Umbilical cord (tissue), 2 donors: ENCODE results near the gene SDC1. TPM values are rescaled to one million over a fixed set of nuclear protein-coding genes. Genes with fewer than 3 reads are reported as not detected.

Experiments
- DNase-seq: peaks from one replicate; pipeline ENCODE4 v3.0.0-alpha.2; 2015; ENCODE audit warnings: low spot score
- total RNA-seq: library from RNA; depleted of rRNA; stranded (reverse); fragments of >200 nt; gene quantifications from one replicate; pipeline ENCODE4 v1.2.3, GENCODE V29; 2014; ENCODE audit warnings: low replicate concordance; ENCODE audit not compliant: insufficient read depth

The SDC1 gene
- total RNA-seq, 1 donor from 2014 or later = 55.4 TPM

DNA sequence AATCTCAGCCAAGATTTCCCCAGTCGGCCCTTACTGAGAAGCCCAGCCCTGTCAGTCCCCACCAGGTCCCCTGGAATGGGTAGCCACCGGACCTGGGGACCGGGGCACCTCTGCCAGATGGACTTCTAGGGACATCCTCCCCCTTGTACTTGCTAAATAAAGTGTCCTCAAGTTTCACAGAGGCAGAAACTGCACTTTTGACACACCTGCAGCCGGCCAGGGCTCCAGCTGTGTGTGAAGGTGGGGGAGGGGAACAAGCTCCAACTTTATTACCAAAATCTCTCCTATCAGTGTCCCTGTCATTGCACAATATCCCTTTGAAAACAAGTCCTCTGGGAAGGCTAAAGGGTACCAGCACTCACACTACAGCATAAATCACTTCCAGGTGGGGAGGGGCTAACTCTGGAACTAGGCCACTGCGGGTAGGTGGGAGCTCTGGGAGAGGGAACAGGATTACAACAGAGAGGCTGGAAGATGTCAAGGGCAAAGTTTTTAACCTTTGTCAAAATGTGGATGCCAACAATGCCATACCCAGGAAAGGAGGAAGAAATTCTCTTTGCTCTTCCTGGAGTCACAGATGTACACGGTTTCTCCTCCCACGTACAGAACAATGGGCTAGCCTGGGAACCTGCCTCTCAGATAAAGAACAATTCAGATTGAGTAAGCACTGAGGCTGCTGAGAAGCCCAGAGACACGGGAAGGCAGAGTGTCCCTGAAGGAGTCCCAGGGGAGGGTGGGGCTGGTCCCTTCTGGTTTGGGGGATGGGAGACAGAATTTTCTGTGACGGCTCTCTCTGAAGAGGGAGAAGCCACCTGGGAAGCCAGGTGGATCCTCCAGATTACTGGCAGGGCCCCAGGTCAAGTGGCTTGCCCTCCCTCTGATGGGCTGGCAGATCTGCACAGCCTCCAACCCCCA, 11.0 kb downstream of the SDC1 start:
- DNase-seq = no peak

DNA sequence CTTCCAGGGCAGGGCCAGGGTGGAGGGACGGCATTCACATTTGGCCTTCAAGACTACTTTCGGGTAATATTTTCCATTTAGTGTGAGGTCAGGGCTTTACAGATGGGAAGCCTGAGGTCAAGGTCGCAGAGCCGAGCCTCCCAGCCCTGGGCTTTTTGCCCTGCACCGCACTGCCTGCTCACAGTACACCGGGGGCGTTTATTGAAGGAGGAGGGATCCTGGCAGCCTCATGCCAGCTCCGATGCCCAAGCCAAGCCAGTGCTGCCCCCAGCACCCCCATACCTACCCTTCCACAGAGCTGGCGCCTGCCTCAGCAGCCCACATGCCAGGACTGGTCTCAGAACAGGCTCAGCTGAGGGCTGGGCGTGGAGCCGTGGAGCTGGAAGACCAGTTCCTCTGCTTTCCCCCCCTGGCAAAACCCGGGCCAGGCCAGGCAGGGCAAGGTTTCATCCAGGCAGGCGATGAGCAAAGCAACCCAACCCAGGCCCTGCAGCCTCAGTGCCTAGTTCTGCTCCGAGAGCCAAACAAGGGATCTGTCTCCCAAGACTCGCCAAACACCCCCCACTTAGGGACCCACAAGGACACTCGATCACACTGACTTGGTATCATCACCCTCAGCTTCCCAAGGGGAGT, 11.9 kb downstream of the SDC1 start:
- DNase-seq = peak; percentile 81

DNA sequence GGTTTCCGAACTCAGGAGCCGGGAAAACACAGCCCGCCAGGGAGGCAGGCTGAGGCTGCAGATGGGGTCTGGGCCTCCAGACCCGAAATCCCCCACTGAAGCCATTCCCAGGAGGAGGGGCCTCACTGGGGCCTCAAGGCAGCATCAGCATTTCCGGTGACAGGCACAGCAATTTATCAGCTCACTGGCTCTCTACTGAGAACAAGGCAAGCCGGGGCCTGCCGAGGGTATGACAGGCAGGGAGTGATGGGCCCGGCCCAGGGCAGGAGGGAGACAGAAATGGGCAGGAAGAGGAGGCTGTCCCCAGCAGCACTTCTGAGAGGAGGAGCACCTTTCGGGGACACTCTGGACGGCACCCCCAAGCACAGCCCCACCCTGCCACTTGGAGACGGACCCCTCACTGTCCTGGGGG, 12.5 kb downstream of the SDC1 start:
- peak; percentile 97 for DNase-seq

DNA sequence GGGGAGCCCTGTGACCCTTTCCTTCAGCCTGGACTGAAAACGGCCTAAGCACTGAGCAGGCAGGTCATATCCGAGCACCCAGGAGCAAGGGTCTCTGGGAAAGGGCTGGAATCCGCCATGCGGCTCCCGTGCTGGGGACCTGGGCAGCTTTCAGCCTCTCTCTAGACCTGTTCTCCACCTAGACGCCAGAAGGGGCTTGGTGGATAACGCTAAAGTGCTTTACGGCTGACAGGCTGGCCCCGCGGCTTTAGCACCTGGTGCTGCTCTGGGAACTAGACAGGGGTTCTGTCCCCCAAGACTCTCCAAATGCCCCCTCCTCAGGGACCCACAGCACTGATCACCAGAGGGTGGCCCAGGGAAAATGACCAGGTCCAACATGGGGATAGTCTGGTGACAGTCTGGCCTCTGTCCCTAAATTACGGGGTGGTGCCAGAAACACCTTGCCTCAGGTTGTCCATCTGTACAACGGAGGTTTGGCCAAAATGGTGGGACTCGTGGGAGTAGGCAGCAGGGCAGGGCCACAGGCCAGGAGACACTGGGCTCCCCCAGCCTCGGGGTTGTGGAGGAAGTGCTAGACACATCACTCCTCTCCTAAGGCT, 13.0 kb downstream of the SDC1 start:
- DNase-seq = no peak

DNA sequence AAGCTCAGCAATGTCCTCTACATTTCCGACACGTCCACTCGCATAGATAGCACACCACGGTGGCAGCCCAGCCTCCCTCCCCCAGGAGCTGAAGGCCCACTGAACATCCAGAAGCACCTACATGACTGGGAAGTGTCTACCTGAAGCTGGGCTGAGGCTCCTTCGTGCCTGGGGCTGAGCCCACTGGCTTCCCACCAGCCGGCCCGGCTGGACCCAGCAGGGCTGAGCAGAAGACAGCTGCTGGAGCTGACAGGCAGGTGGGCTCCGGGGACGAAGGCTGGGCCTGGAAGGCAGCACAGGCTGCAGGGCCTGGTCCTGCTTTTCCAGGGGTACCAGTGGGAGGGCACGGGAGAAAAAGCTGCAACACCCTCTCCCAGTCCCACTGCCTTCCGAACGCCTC, 13.5 kb downstream of the SDC1 start:
- DNase-seq = no peak

DNA sequence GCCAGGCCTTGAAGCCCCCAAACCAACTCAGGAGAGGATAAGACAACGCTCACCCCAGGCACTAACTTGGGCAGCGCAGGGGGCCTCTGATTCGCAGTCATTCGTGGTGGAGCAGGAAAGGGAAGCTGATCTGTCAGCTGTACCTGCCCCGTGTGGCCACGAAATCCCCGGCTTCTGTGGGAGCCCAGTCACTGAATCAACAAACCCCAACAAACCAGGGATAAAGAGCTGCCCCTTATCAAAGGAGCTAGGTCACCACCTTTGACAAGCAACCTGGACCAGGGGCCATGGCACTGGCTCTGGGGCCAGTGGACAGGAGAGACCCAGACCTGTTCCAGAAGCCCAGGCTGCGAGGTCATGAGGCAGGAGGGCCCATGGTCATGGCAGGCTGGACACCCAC, 14.5 kb downstream of the SDC1 start:
- no peak for DNase-seq

DNA sequence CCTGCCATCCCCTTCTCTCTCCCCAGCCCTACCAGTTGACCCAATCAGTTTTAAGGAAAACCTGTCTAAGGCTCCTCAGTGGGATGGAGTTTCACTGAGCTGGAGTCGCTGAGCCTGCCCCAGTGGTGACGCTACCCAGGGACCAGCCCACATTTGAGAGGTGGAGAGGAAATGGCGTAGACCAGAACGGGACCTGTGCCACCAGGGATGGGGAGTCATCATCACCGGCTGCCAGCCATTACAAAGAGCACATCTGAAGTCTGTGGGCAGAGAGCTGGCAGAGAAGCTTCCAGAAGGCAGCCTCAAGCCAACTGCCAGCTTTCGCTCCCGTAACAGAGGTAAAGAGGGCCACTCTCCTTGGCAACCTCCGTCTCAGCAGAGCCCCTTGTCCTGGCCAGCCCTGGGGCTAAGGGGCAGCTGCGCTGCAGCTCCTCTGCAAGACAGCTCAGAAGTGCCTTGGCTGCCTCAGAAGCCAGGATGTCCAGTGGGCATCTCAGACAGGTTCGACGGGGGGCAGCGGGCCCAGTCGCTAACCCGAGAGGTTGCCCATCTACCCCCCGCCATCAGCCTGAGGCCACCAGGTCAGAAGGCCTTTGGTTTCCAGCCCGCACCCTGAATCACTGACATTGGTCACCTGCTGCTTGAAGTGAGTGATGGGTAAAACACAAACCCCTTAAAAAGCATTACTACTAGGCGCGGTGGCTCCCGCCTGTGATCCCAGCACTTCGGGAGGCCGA, 15.4 kb downstream of the SDC1 start:
- DNase-seq = no peak

DNA sequence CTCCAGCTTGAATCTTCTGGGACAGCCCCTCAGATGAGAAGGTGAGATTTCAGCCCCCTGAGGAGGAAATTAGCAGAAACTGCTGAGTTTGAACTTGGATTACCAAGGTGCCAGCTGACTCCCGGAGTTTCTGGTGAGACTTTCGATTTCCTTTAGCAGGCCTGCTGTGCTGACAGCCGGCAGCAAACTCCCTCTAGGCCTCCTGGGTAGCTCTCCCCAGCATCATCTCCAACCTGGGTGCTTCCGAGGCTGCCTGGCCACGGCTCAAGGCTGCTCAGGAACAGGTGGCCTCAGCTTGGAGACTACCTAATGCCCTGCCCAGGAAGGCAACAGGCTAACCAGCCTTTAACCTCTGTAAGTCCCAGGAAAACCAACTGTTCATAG, 16.5 kb downstream of the SDC1 start:
- peak; percentile 18 for DNase-seq

DNA sequence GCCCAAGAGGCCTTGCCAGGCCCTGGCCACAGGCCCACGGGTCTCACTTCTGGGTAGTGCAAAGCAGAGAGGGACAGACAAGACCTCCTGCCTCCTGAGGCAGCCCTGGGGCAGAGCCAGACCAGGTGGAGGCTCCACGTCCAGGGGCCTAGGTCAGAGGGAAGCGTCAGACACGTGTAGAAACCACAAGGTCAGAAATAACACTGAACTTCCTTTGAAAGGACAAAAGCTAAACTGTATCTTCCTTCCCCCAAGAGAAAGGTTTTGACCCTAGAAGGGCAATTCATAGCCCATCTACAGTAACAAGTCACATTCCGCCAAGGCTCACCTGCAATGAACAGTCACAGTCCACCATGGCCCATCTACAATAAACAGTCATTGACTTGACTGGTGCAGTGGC, 17.9 kb downstream of the SDC1 start:
- no peak for DNase-seq

DNA sequence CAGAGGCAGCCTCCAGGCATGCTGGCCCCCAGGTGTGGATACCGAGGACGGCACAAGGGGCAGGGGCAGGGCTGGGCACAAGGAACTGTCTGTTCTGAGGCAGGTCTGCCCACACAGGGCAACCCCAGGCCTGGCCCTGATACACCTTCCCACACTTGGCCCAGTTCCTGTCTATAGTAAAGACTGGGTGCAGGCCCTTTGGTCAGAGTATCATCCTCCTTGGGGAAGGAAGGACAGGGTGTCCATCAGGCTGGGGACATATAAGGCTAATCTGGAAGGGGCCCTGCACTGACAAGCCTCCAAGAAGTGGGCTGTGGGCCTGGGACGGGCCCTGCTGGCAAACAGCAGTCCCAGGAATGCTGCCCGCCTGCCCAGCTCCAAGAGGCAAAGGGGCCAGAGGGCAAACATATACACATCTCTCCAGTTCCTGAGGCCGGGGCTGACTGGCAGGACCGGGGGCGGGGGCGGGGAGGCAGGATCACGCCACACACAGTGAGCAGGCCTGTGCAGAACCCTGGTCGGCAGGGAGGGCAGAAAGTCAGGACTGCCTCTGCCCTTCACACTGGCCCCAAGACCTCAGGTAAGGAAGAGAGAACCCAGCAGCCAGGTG, 18.9 kb downstream of the SDC1 start:
- no peak for DNase-seq

DNA sequence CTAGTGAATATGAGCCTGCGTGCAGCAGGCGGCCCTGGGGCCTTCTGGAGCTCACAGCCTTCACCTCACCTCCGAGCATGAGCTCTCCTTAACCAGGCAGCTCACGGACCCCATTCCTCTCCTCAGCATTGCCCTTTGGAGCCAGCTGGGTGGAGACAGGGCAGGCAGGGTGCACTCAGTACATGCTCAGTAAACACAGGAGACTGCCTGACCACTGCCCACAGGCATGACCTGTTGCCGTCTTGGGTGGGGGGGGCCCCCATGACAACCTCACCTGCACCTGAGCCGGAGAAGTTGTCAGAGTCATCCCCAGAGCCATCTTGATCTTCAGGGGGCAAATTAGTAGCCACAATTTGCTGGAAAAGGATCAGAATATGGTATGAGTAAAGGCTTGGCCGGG, 19.9 kb downstream of the SDC1 start:
- DNase-seq = no peak

DNA sequence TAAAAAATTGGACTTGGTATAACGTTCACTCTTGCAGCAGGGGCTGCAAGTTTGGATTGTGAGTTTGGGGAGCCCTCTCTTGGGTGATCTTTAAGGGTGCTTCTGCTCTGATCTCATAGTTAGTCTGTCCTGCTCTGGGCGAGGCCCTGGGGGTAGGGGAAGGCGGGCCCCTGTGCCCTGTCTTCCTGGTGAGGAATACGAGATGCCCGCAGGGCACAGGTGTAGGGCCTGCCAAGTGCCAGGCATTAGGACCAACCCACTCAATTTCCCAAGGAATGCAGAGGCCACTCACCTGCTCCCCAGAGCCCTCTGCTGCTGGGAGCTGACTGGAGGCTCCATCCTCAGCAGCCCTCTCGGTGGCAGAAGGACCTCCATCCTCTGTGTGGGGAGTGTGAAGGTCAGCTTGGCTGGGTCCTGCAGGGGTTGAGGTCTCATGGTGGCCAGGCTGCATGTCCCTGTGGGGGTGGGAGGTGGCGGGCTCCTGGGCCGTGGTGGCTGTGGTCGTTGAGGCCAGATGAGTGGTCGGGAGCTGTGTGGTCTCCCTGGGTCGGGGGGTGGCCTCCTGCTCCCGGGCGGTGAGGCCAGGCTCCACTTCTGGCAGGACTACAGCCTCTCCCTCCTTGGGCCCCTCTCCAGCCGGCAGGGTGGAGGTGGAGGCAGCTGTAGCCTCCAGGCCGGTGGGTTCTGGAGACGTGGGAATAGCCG, 21.3 kb downstream of the SDC1 start:
- DNase-seq = no peak

DNA sequence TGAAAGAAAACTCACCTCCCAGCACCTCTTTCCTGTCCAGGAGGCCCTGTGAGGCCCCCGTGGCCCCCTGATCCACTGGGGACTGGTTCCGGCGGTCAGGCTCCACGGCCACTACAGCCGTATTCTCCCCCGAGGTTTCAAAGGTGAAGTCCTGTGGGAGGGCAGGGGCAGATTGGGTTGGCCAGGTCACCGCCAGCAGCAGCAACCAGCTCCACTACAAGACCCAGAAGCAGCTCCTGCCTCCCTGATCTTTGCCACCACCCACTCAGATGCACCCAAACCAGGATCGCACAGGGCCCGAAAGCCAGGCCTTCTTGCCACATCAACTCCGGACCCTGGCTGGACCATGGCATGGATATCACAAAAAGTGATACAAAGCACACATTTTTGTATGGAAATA, 21.9 kb downstream of the SDC1 start:
- no peak for DNase-seq

DNA sequence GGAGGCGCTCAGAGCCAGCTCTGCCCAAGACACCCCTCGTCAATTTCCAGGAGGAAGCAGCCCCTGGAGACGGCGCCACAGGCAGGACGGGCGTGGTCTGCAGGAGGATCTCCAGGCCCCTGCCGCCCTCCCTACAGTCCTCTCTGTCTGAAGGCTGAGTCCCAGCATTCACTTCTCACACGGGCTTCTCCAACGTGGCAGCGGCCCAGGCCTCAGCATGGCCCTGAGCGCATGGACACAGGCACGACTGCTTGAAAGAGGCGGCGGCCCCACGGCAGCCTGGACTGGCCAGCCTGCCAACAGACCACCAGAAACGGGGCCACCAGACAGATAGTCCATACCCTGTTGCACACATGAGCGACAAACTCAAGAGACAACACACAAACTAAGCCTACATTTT, 23.3 kb downstream of the SDC1 start:
- no peak for DNase-seq

DNA sequence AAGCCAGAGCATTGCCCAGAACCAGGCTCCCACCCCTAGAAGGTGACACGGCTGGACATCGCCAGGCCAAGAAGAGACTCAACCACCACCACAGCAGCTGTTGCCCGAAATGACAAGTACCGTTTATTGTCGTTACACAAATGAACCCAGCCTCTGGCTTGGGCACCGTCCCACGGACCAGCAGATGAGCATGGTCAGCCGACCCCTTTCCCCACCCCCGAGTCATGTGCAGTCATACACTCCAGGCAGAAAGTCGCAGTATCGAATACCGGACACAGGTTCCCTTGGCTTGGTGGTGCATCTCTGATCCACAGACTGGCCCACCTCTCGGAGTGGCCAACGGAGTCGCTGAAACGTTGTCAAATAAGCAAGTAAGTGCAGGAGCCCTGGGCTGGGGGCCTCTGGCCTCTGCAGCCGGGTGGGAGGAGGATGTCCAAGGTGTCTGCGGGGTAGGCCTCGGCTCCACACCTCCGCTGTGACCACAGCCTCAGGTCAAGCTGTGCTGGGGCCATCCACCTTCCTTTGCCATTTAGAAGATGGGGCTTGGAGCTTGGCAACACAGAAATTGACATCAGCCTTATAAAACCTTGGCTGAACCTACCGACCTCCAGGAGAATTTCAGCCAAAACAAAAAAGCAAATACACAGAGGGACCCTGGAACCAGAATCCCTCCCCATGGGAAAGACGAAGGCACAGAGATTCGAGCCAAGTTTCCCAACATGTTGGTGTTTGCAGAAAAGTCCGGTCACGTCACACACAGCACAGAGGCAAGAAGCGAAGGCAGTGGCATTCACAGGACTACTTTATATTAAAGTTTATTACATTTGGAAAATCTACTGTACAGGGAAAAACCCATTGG, 24.0 kb downstream of the SDC1 start:
- DNase-seq = no peak

DNA sequence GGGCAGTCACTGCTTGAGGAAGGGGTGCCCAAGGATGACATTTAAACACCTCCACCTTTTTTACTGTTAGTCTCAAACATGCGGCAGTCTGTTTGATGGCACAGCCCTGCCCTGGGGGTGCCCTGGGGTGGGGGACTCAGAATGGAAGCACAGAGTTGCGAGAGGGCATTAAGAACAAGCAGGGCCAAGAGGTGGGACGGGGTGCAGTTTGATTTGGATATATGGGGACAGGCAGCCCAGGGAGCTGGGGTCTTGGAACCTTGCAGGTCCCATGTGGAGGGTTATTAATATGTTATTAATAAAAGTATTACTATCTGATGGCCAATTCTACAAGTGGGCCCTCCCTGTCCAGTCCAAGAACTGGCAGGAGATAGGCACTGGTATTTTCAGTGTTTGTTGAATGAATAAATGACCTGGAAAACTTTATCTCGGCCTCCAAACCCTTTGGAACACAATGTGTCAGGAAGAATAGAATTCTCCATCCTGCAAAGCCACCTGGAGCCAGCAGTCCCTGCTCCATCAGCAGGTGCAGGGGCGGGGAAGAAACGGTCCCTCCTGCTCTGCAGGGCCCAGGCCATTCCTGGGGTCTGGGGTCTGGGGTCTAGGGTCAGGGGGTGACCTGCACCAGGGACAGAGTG, 25.2 kb downstream of the SDC1 start:
- no peak for DNase-seq

DNA sequence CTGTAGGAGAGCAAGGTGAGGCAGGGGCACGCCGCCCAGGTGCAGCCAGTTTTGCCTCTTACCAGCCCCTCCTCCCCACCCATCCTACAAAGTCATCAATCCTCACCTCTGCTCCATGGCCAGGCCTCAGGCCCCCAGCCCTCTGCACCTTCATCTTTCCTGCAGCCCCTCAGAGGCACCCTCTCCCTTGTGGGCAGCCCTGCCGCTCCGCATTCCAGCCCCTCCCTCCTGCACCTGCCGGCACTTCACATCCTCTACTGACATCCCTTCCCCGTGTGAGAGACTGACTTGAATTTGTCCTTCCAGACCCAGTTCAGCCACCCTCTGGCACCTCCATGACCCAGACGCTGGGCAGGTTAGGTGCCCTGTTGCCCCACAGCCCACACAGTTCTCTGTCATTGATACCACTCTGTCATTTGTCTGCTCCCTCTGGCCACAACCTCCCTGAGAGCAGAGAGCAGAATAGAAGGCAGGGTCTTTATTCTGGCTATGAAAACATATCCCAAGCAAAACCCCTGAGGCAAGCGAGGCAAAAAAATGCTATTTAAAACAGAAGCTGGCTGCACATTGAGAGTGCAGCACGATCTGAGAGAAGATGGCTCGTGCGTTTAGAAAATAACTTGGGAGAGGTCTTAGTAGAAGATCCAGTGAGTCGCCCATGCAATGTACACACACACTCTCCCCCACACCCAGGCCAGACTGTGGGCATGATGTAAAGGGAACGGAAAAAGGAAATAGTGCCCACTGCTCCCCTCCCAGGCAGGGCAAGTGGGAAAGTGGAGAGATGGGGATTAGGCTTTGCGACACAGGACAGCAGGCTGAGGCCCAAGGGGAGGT, 25.9 kb downstream of the SDC1 start:
- DNase-seq = no peak

DNA sequence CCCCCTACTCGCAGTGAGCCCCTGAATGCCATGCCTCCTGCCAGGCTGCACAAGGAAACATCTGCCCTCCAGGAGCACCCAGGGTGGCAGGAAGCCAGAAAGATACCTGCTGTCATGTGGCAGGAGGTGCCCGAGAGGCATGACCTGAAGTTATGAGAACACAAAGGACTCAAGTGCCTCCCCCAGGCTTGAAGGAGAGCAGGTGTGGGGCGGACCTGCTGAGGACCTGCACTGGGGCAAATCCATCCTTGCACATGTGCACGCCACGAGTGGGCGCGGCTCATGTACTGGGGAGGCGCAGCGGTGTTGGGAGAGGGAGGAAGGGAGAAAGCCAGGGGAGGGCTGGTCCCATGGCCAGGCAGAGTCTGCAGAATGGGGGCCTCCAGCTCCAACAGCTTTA, 26.9 kb downstream of the SDC1 start:
- no peak for DNase-seq

DNA sequence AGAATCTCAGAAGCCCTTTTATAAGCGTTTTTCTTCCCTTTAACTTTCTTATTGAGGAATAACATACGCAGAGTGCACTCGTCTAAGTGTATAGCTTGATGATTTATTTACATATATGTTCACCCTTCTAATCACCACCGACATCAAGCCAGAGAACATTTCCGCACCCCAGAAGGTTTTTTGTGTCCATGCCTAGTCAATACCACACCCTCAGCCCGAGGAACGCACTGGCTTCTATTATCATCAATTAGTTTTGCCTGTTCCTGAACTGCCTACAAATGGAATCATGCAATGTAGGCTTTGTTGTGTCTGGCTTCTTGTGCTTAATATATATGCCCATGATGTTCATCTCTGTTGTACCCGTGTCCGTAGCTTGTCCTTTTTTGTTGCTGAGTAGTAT, 27.7 kb downstream of the SDC1 start:
- DNase-seq = no peak
